ENCODE data around the gene SUPT3H. TPM values are rescaled to one million over a fixed set of nuclear protein-coding genes. Genes with fewer than 3 reads are reported as not detected.
"Not testable (repeated sequence)": the region's sequence is repeated elsewhere in the genome, so short reads cannot be mapped to it uniquely, and the experiment has no call there.

Gene SUPT3H
- total and polyA plus RNA-seq, 7 experiments from 2014 or later = 8.0 to 16.0 (median 12.7) TPM

- ChIA-PET CTCF (no interaction called here), POLR2A (interaction anchor here (0.6 kb wide), 1 partner anchor 110 kb away, joined by 3 read pairs; no protein-coding TSS in a partner anchor)
- Mint-ChIP-seq H3K4me1 (peaks cover 15 to 31% (median 25%) of the 10 kb centered on the region in 7 donors), H3K4me3 (no peak overlapping the region), H3K36me3 (peaks cover 0 to 15% (median 0%) of the 10 kb centered on the region in 5 donors), H3K27ac (peak overlapping the region in 2 of 9 donors; percentile 26 to 33), H3K9me3 (peaks cover 0 to 13% (median 0%) of the 10 kb centered on the region in 11 donors), H3K27me3 (peaks cover 0 to 4% (median 0%) of the 10 kb centered on the region in 5 donors)
- no peak overlapping the region for H3K4me3 ChIP-seq (ENCODE audit: low read length)
- ATAC-seq (no peak), DNase-seq (no peak)
- intact Hi-C loops (cut with micrococcal nuclease) = loop anchor here in 1 of 2 donors (5.0 kb wide), 1 partner anchor 68 kb away; no protein-coding TSS in a partner anchor
- no peaks in the 10 kb centered on the region for H3K36me3 ChIP-seq (ENCODE audit: control insufficient read depth in 2 of 3, insufficient read depth in 3 of 3, low read length in 3 of 3)
- no peaks in the 10 kb centered on the region for H3K9me3 ChIP-seq (ENCODE audit: control insufficient read depth in 2 of 3, low read length in 3 of 3)
- H3K27ac ChIP-seq (ENCODE audit: low read depth, low read length) = no peak overlapping the region
- H3K27me3 ChIP-seq (ENCODE audit: control insufficient read depth in 2 of 2, insufficient read depth in 2 of 2, low read length in 2 of 2) = no peaks in the 10 kb centered on the region
- H3K4me1 ChIP-seq (ENCODE audit: control insufficient read depth in 2 of 2, insufficient read depth in 2 of 2, low read length in 2 of 2) = no peaks in the 10 kb centered on the region
Observed at GRCh38 chr6:45045253-45045601, 332.5 kb downstream of the SUPT3H start.

GRCh38 chr6:45044510-45045252 lies 333.1 kb downstream of the SUPT3H start:
- ChIA-PET POLR2A (interaction anchor here (0.6 kb wide), 2 partner anchors 92 to 111 kb away, joined by 3 read pairs; no protein-coding TSS in a partner anchor), CTCF (no interaction called here)
- Mint-ChIP-seq H3K27ac (peak overlapping the region in 1 of 9 donors; percentile 26), H3K9me3 (peaks cover 0 to 13% (median 0%) of the 10 kb centered on the region in 11 donors), H3K4me1 (peaks cover 13 to 27% (median 23%) of the 10 kb centered on the region in 7 donors), H3K36me3 (peaks cover 0 to 13% (median 0%) of the 10 kb centered on the region in 5 donors), H3K4me3 (no peak overlapping the region), H3K27me3 (peaks cover 0 to 4% (median 0%) of the 10 kb centered on the region in 5 donors)
- Histone ChIP-seq H3K36me3 (ENCODE audit: control insufficient read depth in 2 of 3, insufficient read depth in 3 of 3, low read length in 3 of 3) (no peaks in the 10 kb centered on the region), H3K4me3 (ENCODE audit: low read length) (no peak overlapping the region), H3K9me3 (ENCODE audit: control insufficient read depth in 2 of 3, low read length in 3 of 3) (no peaks in the 10 kb centered on the region), H3K27me3 (ENCODE audit: control insufficient read depth in 2 of 2, insufficient read depth in 2 of 2, low read length in 2 of 2) (no peaks in the 10 kb centered on the region), H3K4me1 (ENCODE audit: control insufficient read depth in 2 of 2, insufficient read depth in 2 of 2, low read length in 2 of 2) (no peaks in the 10 kb centered on the region), H3K27ac (ENCODE audit: low read depth, low read length) (no peak overlapping the region)
- intact Hi-C loops (cut with micrococcal nuclease) = loop anchor here in 1 of 2 donors (5.0 kb wide), 1 partner anchor 67 kb away; no protein-coding TSS in a partner anchor
- ATAC-seq (no peak), DNase-seq (no peak)

GRCh38 chr6:45044086-45044485 lies 333.6 kb downstream of the SUPT3H start:
- intact Hi-C loops (cut with micrococcal nuclease) = no loop called here

GRCh38 chr6:45042673-45043072 lies 335.1 kb downstream of the SUPT3H start:
- H3K36me3 ChIP-seq (ENCODE audit: control insufficient read depth in 2 of 3, insufficient read depth in 3 of 3, low read length in 3 of 3); H3K9me3 ChIP-seq (ENCODE audit: control insufficient read depth in 2 of 3, low read length in 3 of 3); H3K36me3 Mint-ChIP-seq; POLR2A ChIA-PET; DNase-seq; intact Hi-C loops (cut with micrococcal nuclease); H3K4me3 Mint-ChIP-seq; H3K27me3 Mint-ChIP-seq; CTCF ChIA-PET; H3K4me1 ChIP-seq (ENCODE audit: control insufficient read depth in 2 of 2, insufficient read depth in 2 of 2, low read length in 2 of 2); H3K27me3 ChIP-seq (ENCODE audit: control insufficient read depth in 2 of 2, insufficient read depth in 2 of 2, low read length in 2 of 2); H3K9me3 Mint-ChIP-seq; H3K4me3 ChIP-seq (ENCODE audit: low read length); ATAC-seq; H3K27ac ChIP-seq (ENCODE audit: low read depth, low read length); H3K27ac Mint-ChIP-seq: not testable (repeated sequence)
- H3K4me1 Mint-ChIP-seq = peaks cover 2 to 14% (median 10%) of the 10 kb centered on the region in 7 donors

More at GRCh38 chr6:45044086-45044485, 333.6 kb downstream of the SUPT3H start:
- no peaks in the 10 kb centered on the region for H3K36me3 ChIP-seq (ENCODE audit: control insufficient read depth in 2 of 3, insufficient read depth in 3 of 3, low read length in 3 of 3)
- H3K4me1 ChIP-seq (ENCODE audit: control insufficient read depth in 2 of 2, insufficient read depth in 2 of 2, low read length in 2 of 2) = no peaks in the 10 kb centered on the region
- ChIA-PET CTCF (interaction anchor here (0.7 kb wide), 1 partner anchor 616 kb away, joined by 3 read pairs; no protein-coding TSS in a partner anchor), POLR2A (interaction anchor here (0.6 kb wide), 1 partner anchor 91 kb away, joined by 3 read pairs; no protein-coding TSS in a partner anchor)
- no peaks in the 10 kb centered on the region for H3K9me3 ChIP-seq (ENCODE audit: control insufficient read depth in 2 of 3, low read length in 3 of 3)
- H3K4me3 Mint-ChIP-seq = no peak overlapping the region
- H3K9me3 Mint-ChIP-seq = peaks cover 0 to 12% (median 0%) of the 10 kb centered on the region in 11 donors
- H3K27me3 ChIP-seq (ENCODE audit: control insufficient read depth in 2 of 2, insufficient read depth in 2 of 2, low read length in 2 of 2) = no peaks in the 10 kb centered on the region
- H3K4me1 Mint-ChIP-seq = peaks cover 8 to 21% (median 17%) of the 10 kb centered on the region in 7 donors
- peaks cover 0 to 4% (median 0%) of the 10 kb centered on the region in 5 donors for H3K27me3 Mint-ChIP-seq
- no peak for DNase-seq
- H3K36me3 Mint-ChIP-seq = peaks cover 0 to 12% (median 0%) of the 10 kb centered on the region in 5 donors
- no peak overlapping the region for H3K4me3 ChIP-seq (ENCODE audit: low read length)
- ATAC-seq = no peak
- H3K27ac ChIP-seq (ENCODE audit: low read depth, low read length) = no peak overlapping the region
- H3K27ac Mint-ChIP-seq = no peak overlapping the region

GRCh38 chr6:45038226-45038625 lies 339.5 kb downstream of the SUPT3H start:
- no peak overlapping the region for H3K4me3 Mint-ChIP-seq
- Histone ChIP-seq H3K27ac (ENCODE audit: low read depth, low read length) (no peak overlapping the region), H3K4me1 (ENCODE audit: control insufficient read depth in 2 of 2, insufficient read depth in 2 of 2, low read length in 2 of 2) (no peaks in the 10 kb centered on the region), H3K27me3 (ENCODE audit: control insufficient read depth in 2 of 2, insufficient read depth in 2 of 2, low read length in 2 of 2) (no peaks in the 10 kb centered on the region), H3K36me3 (ENCODE audit: control insufficient read depth in 2 of 3, insufficient read depth in 3 of 3, low read length in 3 of 3) (no peaks in the 10 kb centered on the region), H3K4me3 (ENCODE audit: low read length) (no peak overlapping the region), H3K9me3 (ENCODE audit: control insufficient read depth in 2 of 3, low read length in 3 of 3) (no peaks in the 10 kb centered on the region)
- H3K27me3 Mint-ChIP-seq = no peaks in the 10 kb centered on the region
- ATAC-seq (no peak), DNase-seq (no peak)
- H3K27ac Mint-ChIP-seq = no peak overlapping the region
- H3K36me3 Mint-ChIP-seq = peaks cover 0 to 6% (median 2%) of the 10 kb centered on the region in 5 donors
- H3K4me1 Mint-ChIP-seq = peaks cover 0 to 6% (median 0%) of the 10 kb centered on the region in 7 donors
- intact Hi-C loops (cut with micrococcal nuclease) = loop anchor here in 1 of 2 donors (5.0 kb wide), 1 partner anchor 384 kb away; no protein-coding TSS in a partner anchor
- POLR2A ChIA-PET = no interaction called here
- no peaks in the 10 kb centered on the region for H3K9me3 Mint-ChIP-seq
- CTCF ChIA-PET = no interaction called here

- H3K9me3 ChIP-seq (ENCODE audit: control insufficient read depth in 2 of 3, low read length in 3 of 3) = no peaks in the 10 kb centered on the region
- peaks cover 0 to 12% (median 4%) of the 10 kb centered on the region in 7 donors for H3K4me1 Mint-ChIP-seq
- H3K4me3 ChIP-seq (ENCODE audit: low read length) = no peak overlapping the region
- H3K27ac ChIP-seq (ENCODE audit: low read depth, low read length) = no peak overlapping the region
- CTCF ChIA-PET = no interaction called here
- intact Hi-C loops (cut with micrococcal nuclease) = loop anchor here in 1 of 2 donors (5.0 kb wide), 1 partner anchor 386 kb away; no protein-coding TSS in a partner anchor
- no peak overlapping the region for H3K4me3 Mint-ChIP-seq
- peak overlapping the region in 2 of 9 donors; percentile 5 to 46 for H3K27ac Mint-ChIP-seq
- ATAC-seq (no peak), DNase-seq (no peak)
- no peaks in the 10 kb centered on the region for H3K36me3 ChIP-seq (ENCODE audit: control insufficient read depth in 2 of 3, insufficient read depth in 3 of 3, low read length in 3 of 3)
- peaks cover 0 to 6% (median 0%) of the 10 kb centered on the region in 11 donors for H3K9me3 Mint-ChIP-seq
- H3K27me3 ChIP-seq (ENCODE audit: control insufficient read depth in 2 of 2, insufficient read depth in 2 of 2, low read length in 2 of 2) = no peaks in the 10 kb centered on the region
- POLR2A ChIA-PET = no interaction called here
- H3K36me3 Mint-ChIP-seq = peaks cover 0 to 6% (median 3%) of the 10 kb centered on the region in 5 donors
- no peaks in the 10 kb centered on the region for H3K27me3 Mint-ChIP-seq
- no peaks in the 10 kb centered on the region for H3K4me1 ChIP-seq (ENCODE audit: control insufficient read depth in 2 of 2, insufficient read depth in 2 of 2, low read length in 2 of 2)
Observed at GRCh38 chr6:45036103-45036502, 341.6 kb downstream of the SUPT3H start.

Data from naive thymus-derived CD4-positive, alpha-beta T cell (primary cell).